ENCODE measurements around the gene PIEZO2.
"Not testable (repeated sequence)": the region's sequence is repeated elsewhere in the genome, so short reads cannot be mapped to it uniquely, and the experiment has no call there.

The PIEZO2 gene

GRCh38 chr18:10923551-10924070 lies 225.8 kb downstream of the PIEZO2 start:
- DNase-seq: no peak

GRCh38 chr18:10923141-10923540 lies 226.2 kb downstream of the PIEZO2 start:
- DNase-seq: no peak

GRCh38 chr18:10922712-10923111 lies 226.7 kb downstream of the PIEZO2 start:
- DNase-seq: not testable (repeated sequence)

GRCh38 chr18:10920309-10920708 lies 229.1 kb downstream of the PIEZO2 start:
- DNase-seq: not testable (repeated sequence)

- no peak for DNase-seq
Observed at GRCh38 chr18:10919851-10920250, 229.5 kb downstream of the PIEZO2 start.

- peak; percentile 3 for DNase-seq
Observed at GRCh38 chr18:10916865-10917264, 232.5 kb downstream of the PIEZO2 start.

- no peak for DNase-seq
Observed at GRCh38 chr18:10916387-10916786, 233.0 kb downstream of the PIEZO2 start.

- DNase-seq: not testable (repeated sequence)
Observed at GRCh38 chr18:10915748-10916147, 233.6 kb downstream of the PIEZO2 start.

- not testable (repeated sequence) for DNase-seq
Observed at GRCh38 chr18:10914610-10915009, 234.8 kb downstream of the PIEZO2 start.

GRCh38 chr18:10913919-10914318 lies 235.4 kb downstream of the PIEZO2 start:
- DNase-seq: no peak

- no peak for DNase-seq
Observed at GRCh38 chr18:10912790-10913545, 236.4 kb downstream of the PIEZO2 start.

GRCh38 chr18:10909724-10910123 lies 239.6 kb downstream of the PIEZO2 start:
- no peak for DNase-seq

GRCh38 chr18:10908760-10909159 lies 240.6 kb downstream of the PIEZO2 start:
- no peak for DNase-seq

- DNase-seq: no peak
Observed at GRCh38 chr18:10907749-10908148, 241.6 kb downstream of the PIEZO2 start.

- no peak for DNase-seq
Observed at GRCh38 chr18:10901329-10901728, 248.0 kb downstream of the PIEZO2 start.

- DNase-seq: no peak
Observed at GRCh38 chr18:10900435-10900834, 248.9 kb downstream of the PIEZO2 start.

GRCh38 chr18:10899481-10899880 lies 249.9 kb downstream of the PIEZO2 start:
- no peak for DNase-seq

GRCh38 chr18:10898417-10898974 lies 250.9 kb downstream of the PIEZO2 start:
- peak; percentile 3 for DNase-seq

- no peak for DNase-seq
Observed at GRCh38 chr18:10896851-10897250, 252.5 kb downstream of the PIEZO2 start.

- no peak for DNase-seq
Observed at GRCh38 chr18:10895976-10896375, 253.4 kb downstream of the PIEZO2 start.

GRCh38 chr18:10894501-10894900 lies 254.9 kb downstream of the PIEZO2 start:
- no peak for DNase-seq

- no peak for DNase-seq
Observed at GRCh38 chr18:10893761-10894160, 255.6 kb downstream of the PIEZO2 start.

GRCh38 chr18:10893196-10893595 lies 256.2 kb downstream of the PIEZO2 start:
- DNase-seq: no peak

GRCh38 chr18:10892786-10893185 lies 256.6 kb downstream of the PIEZO2 start:
- DNase-seq: no peak
